HG03354 (cell line): ENCODE data around the gene UMAD1.
"Not testable (repeated sequence)": the region's sequence is repeated elsewhere in the genome, so short reads cannot be mapped to it uniquely, and the experiment has no call there.

Source experiments
- ATAC-seq: cut with Tn5 transposase; IDR thresholded peaks from one replicate; pipeline ENCODE4 v1.9.1; 2021; ENCODE audit warnings: mild to moderate bottlenecking; ENCODE audit not compliant: unreplicated experiment, poor library complexity, severe bottlenecking

Gene UMAD1

DNA sequence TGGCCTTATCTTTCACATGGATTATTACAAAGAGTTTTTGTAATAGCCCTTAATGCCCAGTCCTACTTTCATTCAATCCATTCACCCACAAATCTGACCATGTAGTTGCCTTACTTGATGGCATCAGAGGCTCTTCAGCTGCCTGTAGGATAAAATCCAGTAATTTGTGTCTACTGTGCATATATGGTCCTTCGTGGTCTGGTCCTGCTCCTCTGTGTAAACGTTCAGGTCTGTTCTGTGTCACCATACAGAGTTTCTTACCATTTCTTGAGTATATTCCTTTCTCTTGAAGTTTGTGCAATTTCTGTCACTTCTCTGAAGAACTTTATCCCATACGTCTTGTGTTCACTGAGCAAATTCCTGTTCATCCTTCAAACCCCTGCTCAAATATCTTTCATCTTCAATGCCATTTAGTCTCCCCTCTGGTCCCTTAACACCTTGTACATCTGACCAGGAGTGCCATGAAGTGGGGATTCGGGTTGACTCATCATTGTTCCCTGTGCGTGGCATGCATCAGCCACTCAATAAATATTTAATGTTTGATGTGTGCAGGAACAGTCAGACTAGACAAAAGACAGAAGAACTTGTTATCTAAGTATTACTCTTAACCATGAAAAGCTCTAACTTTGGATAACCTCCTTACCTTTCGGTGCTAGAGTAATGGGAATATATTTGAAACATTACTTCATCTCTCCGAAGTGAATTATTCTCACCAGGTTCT lies 176.4 kb downstream of the UMAD1 start:
- no peak for ATAC-seq

DNA sequence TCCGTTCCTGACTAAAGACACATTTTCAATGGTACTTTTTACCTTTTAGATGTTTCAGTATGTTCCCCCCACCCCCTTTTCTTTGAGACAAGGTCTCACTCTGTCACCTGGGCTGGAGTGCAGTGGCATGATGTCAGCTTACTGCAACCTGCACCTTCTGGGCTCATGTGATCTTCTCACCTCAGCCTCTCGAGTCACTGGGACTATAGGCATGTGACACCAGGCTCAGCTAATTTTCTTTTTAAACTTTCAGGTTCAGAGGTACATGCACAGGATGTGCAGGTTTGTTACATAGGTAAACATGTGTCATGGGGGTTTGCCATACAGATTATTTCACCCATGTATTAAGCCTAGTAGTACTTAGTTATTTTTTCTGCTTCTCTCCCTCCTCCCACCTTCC lies 177.2 kb downstream of the UMAD1 start:
- ATAC-seq = no peak

DNA sequence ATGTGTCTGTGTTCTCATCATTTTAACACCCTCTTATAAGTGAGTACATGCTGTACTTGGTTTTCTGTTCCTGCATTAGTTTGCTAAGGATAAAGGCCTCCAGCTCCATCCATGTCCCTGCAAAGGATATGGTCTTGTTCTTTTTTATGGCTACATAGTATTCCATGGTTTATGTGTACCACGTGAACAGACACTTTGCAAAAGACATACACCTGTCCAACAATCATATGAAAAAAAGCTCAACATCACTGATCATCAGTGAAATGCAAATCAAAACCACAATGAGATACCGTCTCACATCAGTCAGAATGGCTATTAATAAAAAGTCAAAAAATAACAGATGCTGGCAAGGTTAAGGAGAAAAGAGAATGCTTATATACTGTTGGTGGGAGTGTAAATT lies 177.6 kb downstream of the UMAD1 start:
- ATAC-seq = not testable (repeated sequence)

DNA sequence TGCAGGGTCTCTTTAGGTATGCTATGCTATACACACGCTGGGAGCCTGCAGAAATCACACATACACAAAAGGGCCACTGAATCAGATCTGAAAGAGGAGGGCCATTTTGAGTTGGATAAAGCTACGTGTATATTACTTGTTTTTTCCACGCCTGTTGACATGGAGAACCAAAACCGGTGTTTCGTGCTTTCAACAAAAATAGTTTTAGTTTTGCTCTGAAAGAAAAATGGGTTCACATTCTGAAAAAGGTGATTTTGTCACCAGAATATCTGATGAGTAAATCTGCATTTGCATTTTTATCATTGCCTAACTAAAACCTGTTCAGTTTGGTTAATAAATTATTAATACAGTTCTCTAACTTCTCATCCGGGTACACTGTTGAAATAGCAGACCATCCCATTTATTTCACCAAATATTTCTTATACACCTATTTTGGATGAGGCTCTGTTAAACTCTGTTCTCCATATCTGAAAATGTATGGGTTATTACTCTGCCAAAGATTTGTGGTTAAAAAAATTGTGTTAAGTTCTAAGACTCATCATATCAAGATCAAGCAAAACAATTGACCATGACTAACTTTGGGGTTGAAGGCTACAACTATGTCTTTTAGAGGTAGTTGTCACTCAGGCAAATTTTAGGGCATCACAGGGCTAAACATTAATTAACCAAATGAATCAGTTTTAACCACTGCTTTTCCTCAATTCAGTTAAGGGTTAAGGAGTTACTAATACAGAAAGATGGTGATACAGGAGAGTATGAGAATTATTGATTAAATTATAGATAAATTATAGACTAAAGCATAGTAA lies 179.1 kb downstream of the UMAD1 start:
- ATAC-seq = peak; percentile 71

DNA sequence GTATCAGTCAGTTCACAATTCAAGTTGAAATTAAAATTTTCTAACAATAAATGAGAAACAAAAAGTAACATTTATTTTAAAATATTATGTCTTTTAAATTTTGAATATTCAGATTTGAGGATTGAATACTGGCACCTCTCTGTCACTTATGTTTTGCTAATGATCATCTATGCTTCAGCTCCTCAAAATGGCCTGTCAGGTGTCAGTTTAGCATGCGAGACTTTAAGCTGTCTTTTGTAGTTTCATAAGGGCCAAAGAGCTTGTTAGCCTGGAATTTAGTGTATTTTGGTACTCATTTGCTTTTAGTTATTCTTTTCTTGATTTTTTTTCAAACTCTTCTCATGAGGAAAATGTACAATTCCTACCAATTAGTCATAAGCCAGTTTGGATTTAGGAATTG lies 179.9 kb downstream of the UMAD1 start:
- ATAC-seq = peak; percentile 37

DNA sequence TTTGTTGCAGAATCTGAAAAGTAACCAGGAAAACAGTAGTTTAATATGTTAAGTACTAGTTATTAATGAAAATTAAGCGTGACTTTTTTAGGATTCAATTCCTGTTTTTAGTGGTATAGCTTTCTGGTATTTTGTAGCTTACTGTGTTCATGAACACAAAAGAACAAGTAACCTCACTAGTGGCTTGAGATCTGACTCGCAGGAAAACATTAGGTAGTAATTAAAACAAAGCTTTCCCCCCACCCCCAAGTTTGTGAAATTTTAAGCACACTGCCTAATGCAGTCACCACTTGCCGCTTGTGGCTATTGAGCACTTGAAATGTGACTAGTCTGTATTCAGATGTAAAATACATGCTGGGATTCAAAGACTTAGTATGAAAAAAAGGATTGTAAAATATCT lies 180.4 kb downstream of the UMAD1 start:
- ATAC-seq = peak; percentile 49

DNA sequence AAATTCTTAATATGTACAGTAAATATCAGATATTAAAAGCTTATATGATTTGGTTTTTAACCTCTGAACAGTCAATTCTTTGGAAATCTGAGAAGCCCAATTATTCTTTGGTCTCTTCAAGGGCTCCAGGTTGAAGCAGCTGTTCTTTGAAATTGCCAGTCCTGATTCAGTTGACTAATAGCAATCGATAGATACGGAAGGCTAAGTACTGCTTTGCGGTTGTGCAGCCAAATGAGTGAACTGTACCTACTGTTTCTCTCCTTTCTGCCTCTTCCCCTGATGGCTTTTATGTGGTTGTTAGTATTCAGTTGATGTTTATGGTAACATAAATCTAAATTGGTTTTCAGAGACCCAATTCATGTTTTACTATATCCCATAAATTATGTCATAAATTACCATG lies 181.0 kb downstream of the UMAD1 start:
- no peak for ATAC-seq

DNA sequence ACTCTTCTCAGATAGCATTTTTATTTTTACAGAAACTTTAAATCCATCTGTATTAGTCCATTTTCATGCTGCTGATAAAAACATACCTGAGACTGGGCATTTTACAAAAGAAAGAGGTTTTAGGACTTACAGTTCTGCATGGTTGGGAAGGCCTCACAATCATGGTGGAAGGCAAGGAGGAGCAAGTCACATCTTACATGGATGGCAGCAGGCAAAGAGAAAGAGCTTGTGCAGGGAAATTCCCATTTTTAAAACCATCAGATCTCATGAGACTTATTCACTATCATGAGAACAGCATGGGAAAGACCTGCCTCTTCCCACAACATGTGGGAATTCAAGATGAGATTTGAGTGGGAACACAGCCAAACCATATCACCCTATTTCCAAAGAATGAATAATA lies 184.7 kb downstream of the UMAD1 start:
- not testable (repeated sequence) for ATAC-seq

DNA sequence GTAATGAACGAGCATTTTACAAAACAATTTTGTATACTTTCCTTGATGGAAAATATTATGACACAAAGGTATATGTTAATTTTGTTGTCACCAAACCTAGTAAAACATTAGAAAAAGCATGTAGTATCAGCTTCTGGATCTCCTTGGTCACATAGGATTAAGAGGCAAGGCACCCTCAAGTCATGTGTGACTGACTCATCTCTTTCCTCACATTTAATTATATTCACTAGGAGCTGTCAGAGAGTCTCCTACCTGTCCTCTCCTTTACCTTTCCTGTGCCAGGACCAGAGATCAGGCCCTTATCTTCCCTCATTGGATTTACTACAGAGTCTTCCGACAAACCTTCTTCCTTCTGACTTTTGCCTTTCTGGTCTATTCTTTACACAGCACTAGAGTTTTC lies 189.1 kb downstream of the UMAD1 start:
- ATAC-seq = no peak

DNA sequence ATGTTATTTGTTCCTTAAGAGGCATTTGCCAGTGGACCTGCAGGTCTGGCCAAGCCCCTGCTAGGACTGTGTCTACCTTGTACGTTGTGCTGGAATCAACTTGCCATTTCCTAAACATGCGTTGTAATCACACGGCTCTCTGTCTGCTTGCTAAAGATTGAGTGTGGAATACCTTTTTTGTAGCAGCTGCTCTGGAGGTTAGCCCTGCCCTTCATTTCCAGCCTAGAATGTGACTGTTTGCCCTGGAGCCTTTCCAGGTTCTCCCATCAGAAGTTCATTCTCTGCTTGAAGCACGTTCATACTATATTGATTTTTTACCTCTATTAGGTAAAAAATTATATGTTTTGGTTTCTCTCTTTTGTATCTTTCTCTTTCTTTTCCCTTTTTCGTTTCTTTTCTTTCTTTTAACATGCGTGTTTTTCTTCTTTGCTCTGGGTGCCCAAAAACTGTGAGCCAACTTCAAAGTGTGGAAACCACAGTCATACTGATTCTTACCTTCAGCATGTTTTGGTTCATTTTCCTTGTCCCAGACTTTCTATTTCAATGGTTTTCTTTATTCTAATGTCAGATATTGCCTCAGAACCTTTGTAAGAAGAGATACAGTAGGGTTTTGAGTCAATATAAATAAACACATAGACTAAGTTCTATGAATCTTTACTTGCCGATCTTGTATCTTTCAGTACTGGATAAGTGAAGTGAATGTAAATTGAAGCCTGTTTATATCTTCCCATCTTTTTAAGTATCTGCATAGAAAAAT lies 189.7 kb downstream of the UMAD1 start:
- no peak for ATAC-seq

DNA sequence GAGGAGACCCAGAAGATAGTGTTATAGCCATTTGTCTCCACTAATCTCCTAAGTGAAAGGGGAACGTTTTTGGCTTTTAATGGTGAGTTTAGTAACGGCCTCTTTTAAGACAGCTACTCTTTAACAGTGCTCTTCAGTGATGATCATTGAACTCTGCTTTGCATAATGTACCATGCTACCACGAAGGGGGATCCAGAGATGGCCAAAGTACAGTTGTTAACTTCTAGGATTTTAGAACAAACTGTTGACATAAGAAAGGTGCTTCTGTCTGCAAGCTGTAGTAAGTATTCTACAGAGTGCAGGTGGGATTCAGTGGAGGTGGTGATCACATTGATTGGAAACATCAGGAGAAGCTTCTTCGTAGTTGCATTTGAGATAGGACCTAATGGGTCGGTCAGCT lies 192.0 kb downstream of the UMAD1 start:
- no peak for ATAC-seq

DNA sequence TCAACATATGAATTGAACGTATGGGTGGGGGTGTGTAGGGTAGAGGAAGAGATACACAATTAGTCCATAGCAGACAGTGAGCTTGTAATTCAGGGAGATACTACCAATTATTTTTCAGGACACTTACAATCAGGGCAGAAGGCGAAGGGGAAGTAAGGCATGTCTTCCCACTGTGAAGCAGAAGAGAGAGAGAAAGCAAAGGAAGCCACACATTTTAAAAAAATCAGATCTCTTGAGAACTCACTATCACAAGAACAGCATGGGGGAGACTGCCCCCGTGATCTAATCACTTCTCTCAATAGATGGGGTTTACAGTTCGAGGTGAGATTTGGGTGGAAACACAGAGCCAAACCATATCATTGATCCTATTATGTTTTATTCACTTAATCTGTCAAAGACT lies 194.2 kb downstream of the UMAD1 start:
- no peak for ATAC-seq

DNA sequence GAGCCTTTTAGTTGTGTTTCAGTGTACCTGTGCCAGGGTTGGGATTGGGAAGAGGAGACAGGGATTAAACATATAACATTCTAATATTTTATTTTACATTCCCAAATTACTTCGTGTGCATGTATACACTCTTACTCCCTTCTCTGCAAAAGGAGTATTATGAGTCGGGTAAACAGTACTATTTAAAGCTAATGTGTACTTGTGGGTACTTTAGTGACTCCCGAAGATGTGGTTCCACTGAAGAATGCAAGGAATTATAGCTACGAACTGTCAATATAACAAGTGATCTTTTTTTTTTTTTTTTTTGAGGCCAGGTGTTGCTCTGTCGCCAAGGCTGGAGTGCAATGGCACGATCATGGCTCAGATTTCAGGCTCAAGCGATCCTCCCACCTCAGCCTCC lies 200.5 kb downstream of the UMAD1 start:
- no peak for ATAC-seq

DNA sequence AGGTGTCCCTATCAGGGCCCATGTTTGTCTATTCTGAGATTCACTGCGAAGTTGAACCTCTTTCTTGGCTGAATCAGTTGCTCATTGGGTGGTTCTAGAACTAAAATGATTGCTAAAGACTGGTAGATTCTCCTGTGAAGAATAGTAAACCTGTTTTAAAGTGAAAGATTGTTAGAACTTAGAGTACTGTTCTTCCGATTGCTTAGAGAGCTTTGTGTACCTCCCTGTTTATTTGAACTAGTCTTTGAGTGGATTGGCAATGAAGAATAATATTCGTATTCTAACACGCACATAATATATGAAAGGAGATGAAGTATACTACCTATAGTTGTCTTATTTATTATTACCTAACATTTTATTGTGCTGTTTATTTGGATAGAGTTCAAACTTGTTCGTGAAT lies 202.7 kb downstream of the UMAD1 start:
- ATAC-seq = no peak

DNA sequence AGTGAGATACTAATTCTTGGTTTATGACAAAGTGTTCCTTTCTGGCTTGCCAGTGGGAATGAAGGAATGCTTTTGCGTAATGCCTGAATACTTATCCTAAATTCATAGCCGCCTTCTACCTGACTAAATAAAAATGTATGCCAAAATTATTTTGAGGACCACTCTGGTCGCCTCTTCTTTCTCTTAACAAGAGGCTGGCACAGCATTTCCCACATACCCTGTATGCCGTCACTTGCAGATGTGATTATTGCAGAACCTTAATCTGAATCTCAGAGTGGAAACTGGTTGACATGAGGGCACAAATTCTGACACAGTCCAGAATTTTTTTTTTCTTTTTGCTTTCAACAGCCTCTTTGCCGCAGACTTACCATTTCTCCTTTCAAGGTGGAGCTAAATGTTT lies 203.4 kb downstream of the UMAD1 start:
- ATAC-seq = no peak

DNA sequence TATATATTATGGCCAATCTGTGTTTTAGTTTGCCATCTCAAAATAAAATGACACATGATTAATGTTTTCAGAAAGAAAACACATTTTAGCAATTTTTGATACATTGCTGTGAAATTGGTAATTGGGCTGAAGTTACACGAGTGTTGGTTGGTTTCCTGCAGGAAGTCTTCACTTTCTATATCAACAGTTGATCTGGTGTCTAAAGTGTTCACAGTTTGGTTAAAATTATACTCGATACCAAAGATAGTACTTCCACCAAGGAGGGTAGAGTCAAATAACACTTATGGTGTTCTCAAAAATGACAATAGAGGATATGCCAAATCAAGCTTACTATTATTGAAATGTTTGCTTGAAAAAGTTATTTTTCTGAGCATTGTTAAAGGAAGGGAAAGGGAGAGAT lies 207.7 kb downstream of the UMAD1 start:
- ATAC-seq = peak; percentile 81

DNA sequence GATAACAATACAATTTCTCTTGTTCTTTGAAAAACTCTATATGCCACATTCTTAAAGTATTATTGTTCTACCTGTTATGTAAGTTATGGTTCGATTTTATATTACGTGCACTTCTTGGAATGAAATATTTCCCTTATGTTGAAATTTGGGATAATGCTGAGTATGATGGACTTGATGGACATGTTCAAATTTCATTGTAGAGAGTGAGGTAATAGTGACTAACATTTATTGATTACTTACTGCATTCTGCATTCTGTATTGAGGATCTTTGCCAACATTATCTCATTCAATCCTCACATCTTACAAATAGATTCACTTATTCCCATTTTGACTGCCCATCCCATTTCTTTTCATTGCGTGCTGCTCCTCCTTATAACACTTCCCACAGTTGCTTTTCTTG lies 208.3 kb downstream of the UMAD1 start:
- no peak for ATAC-seq

DNA sequence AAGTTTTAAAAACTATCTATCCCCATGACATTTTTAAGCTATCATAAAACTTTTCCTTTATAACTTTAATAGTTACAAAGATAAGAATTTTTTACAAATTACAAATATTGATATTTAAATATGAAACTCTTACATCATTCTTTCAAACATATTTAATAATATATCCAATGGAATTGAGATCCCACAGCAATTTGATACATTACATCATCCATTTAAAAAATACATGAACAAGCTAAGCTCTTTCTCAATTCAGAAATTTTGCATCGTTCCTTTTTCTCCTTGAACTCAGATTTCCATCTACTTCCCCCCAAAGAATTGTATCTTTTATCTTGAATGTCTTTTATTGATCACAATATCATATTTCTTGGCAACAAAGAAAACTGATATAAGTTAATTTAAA lies 209.6 kb downstream of the UMAD1 start:
- no peak for ATAC-seq

DNA sequence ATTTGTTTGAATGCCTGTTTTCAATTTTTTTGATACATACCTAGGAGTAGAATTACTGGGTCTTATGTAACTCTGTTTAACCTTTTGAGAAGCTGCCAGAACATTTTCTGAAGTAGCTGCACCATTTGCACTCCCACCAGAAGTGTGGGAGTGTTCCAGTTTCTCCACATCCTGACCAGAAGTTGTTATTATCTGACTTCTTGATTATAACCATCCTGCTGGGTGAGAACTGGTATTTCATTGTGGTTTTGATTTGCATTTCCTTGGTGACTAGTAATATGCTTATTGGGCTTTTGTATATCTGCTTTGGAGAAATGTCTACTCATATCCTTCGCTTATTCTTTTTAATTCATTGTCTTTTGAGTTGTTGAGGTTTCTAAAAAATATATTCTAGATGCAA lies 210.8 kb downstream of the UMAD1 start:
- no peak for ATAC-seq

DNA sequence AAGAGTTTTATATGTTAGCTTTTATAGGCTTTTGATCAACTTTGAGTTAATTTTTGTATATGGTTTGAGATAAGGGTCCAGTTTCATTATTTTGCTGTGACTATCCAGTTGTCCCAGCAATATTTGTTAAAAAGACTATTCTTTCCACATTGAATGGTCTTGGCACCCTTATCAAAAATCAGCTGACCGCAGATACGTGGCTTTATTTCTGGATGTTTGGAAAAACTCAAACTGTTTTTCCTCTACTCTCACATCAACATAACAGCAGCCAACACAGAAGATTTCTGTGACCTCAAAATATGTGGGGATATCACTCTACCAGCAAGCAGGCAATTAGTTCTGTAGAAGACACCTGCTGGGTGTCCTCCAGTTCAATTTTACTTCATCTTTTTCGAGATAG lies 211.4 kb downstream of the UMAD1 start:
- no peak for ATAC-seq

DNA sequence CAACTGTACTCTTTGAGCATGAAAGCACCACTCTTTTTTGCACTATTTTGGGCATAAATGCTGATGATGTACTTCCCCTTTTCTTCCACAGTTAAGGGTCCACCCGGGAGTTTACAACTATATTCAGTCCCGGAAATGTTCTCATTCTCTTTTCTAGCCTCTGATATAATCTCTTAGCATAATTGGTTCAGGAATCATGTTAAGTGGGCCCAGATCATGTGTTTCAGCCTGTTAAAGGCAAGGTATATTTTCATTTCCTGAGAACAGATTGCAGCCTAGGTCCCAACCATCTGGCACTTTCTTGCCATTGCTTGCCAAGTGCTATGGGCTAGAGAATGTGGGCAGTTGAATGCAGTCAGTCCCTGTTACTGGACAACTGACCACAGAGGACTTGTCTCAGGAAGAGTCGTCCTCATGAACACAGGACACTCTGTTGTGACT lies 216.6 kb downstream of the UMAD1 start:
- ATAC-seq = peak; percentile 48
